ENCODE data around the gene RMND1. TPM values are rescaled to one million over a fixed set of nuclear protein-coding genes. Genes with fewer than 3 reads are reported as not detected.

The RMND1 gene
- total and polyA plus RNA-seq, 2 of the 13 experiments (the other 11 are each of a cell fraction or from before 2014, with no cell fraction given), result 34.0 to 72.5 TPM

DNA sequence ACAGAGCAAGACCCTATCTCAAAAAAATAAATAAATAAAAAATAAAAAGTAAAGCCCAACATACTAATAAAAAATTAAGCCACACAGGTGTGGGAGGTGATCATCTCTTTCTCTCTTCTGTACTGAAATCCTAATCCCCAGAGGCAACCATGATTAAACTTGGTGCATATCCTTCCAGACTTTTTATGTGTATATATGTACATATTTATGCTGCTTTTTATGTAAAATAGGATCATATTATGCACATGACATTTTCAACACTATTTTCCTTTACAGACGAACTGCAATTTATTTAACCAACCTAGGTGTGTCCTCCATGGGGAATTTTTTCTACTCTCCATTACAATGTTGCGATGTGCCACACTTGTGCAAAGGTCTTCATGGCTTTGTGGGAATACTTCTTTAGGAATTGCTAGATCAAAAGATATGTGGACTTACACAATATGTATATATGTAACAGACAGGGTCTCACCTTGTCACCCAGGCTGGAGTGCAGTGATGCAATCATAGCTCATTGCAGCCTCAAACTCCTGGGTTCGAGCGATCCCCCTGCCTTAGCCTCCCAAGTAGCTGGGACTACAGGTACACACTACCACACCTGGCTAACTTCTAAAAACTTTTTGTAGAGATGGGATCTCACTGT is 23.7 kb downstream of the RMND1 start:
- in situ Hi-C loops (cut with HindIII; ENCODE audit: extremely low pct_ligation_motif_present, low pct_unique_long_range_greater_than_20kb), result no loop called here
- ChIA-PET POLR2A (no interaction called here), CTCF (ENCODE audit: low intra/inter-chr PET ratio, low total read pairs) (no interaction called here)
- no peak overlapping the region for H3K4me2 ChIP-seq (ENCODE audit: low read depth, low read length)
- TF ChIP-seq SRF (IDR thresholded peaks at IDR 0.05; ENCODE audit: low read depth, low read length) (no peak), JARID2 (CRISPR knock-in tag; IDR thresholded peaks at IDR 0.05; ENCODE audit: insufficient replicate concordance) (no peak), POLR2G (IDR thresholded peaks at IDR 0.05; ENCODE audit: low read depth, low read length) (0 out of 2 replicates have a peak, but pooled peaks have one; percentile 28), ATF7-NPFF (CRISPR knock-in tag; IDR thresholded peaks at IDR 0.05; ENCODE audit: low read depth) (no peak), CEBPB (IDR thresholded peaks at IDR 0.05; ENCODE audit: borderline replicate concordance, low read depth, low read length) (peak; percentile 59; the same call in 1 of the 2 replicates), DR1 (CRISPR knock-in tag; IDR thresholded peaks at IDR 0.05) (no peak), ZSCAN29 (CRISPR knock-in tag; conservative IDR thresholded peaks at IDR 0.05) (no peak), ZNF430 (CRISPR knock-in tag; IDR thresholded peaks at IDR 0.05) (no peak), PTBP1 (IDR thresholded peaks at IDR 0.05; ENCODE audit: low read depth, low read length, poor library complexity, severe bottlenecking) (no peak), MAFG (CRISPR knock-in tag; IDR thresholded peaks at IDR 0.05) (no peak)
- no peak overlapping the region for H3K9ac ChIP-seq (ENCODE audit: insufficient read depth, low read depth, low read length)
- intact Hi-C loops (cut with micrococcal nuclease; ENCODE audit: unreplicated experiment), result no loop called here
- 98% methylated on average over 4 of the region's 4 CpGs for WGBS (ENCODE audit: low lambda C conversion rate)
- no peaks in the 10 kb centered on the region for H4K20me1 ChIP-seq (ENCODE audit: insufficient read depth, low read length)
- H2AFZ ChIP-seq (ENCODE audit: low read length), result no peak overlapping the region
- no peaks in the 10 kb centered on the region for H3K27me3 ChIP-seq (ENCODE audit: control insufficient read depth in 1 of 2, insufficient read depth in 2 of 2, low read length in 2 of 2)
- H3K79me2 ChIP-seq (ENCODE audit: insufficient read depth, low read length), result peaks cover 3% of the 10 kb centered on the region
- H3K36me3 ChIP-seq (replicated peaks in 1 of 2; ENCODE audit: control insufficient read depth in 1 of 2, insufficient read depth in 2 of 2, low read length in 2 of 2), result peaks cover 32 to 89% of the 10 kb centered on the region in 2 experiments
- DNase-seq (ENCODE audit: low spot score) (no peak), ATAC-seq (no peak), FAIRE-seq (no peak)
- no peak overlapping the region for H3K4me3 ChIP-seq (replicated peaks in 1 of 3; ENCODE audit: insufficient read depth in 1 of 3, low read depth in 2 of 3, low read length in 3 of 3)
- no peak overlapping the region for H3K27ac ChIP-seq (ENCODE audit: extremely low read length, insufficient read depth, low read length)
- no peaks in the 10 kb centered on the region for H3K9me3 ChIP-seq (ENCODE audit: low read length)
- no TSS peak for BruUV-seq (replicated peaks)
- no peaks in the 10 kb centered on the region for H3K4me1 ChIP-seq (ENCODE audit: insufficient read depth, low read length)

All from HepG2 (cell line).